ENCODE results near the gene ABCC3. TPM values are rescaled to one million over a fixed set of nuclear protein-coding genes. Genes with fewer than 3 reads are reported as not detected.
A peak's percentile ranks its signal among the peaks of the same experiment; 100 is the strongest.

Gene ABCC3
- total and polyA plus RNA-seq, 8 donors, result 47.2 to 209 (median 99.7) TPM

DNA sequence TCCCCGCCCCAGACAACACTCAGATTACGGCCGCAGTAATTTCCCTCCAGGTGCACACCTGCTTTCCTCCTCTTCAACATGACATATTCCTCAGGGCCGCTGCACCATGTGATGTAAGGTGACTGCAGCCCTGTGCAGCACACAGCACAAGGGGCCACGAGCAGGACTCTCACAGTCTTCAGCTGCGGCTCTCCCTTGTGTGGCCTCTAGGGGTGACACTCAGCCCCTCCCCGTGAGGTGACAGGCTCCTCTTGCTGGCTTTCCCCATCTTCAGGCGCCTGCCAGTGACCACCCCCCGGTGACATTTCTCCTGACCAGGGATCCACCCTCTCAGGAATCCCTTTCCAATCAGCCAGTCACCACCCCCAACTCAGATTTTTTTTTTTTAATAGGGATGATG, 31.3 kb upstream of the ABCC3 start:
- Histone ChIP-seq H3K9me3 (no peaks in the 10 kb centered on the region), H3K27me3 (no peaks in the 10 kb centered on the region), H3K4me1 (no peaks in the 10 kb centered on the region), H3K4me3 (no peak overlapping the region), H3K36me3 (no peaks in the 10 kb centered on the region), H3K27ac (no peak overlapping the region)
- TF ChIP-seq, protein P1, sequence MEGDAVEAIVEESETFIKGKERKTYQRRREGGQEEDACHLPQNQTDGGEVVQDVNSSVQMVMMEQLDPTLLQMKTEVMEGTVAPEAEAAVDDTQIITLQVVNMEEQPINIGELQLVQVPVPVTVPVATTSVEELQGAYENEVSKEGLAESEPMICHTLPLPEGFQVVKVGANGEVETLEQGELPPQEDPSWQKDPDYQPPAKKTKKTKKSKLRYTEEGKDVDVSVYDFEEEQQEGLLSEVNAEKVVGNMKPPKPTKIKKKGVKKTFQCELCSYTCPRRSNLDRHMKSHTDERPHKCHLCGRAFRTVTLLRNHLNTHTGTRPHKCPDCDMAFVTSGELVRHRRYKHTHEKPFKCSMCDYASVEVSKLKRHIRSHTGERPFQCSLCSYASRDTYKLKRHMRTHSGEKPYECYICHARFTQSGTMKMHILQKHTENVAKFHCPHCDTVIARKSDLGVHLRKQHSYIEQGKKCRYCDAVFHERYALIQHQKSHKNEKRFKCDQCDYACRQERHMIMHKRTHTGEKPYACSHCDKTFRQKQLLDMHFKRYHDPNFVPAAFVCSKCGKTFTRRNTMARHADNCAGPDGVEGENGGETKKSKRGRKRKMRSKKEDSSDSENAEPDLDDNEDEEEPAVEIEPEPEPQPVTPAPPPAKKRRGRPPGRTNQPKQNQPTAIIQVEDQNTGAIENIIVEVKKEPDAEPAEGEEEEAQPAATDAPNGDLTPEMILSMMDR (IDR thresholded peaks at IDR 0.05), result no peak
- ATAC-seq (no peak), DNase-seq (no peak), FAIRE-seq (no peak)
- intact Hi-C loops (cut with DNase I), result loop anchor here in 1 of 3 donors (10.0 kb wide), 1 partner anchor 119 kb away; no protein-coding TSS in a partner anchor
- 32 to 39% methylated on average over 9 of the region's 9 CpGs for WGBS, 2 donors

DNA sequence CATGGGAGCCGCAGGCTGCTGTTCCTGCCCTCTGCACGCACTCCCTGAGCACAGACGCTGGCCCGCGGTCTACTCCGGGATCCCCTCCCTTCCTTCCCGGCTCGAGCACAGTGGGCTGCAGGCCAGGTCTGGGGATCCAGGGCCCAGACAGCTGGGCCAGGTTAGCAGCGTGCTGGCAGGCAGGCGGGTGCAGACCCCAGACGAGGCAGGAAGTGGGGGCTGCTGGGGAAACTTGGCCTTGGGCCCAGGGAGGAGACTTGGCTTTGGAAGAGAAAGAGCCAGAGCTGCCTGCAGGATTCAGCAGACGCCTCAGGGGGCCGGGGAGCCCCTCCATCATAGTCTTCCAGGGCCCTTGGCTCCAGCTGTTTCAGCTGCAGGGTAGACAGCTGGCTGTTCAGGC, 30.2 kb upstream of the ABCC3 start:
- 42 to 45% methylated on average over 13 of the region's 13 CpGs for WGBS, 2 donors
- H3K27ac ChIP-seq, result no peak overlapping the region
- no peaks in the 10 kb centered on the region for H3K4me1 ChIP-seq
- FAIRE-seq (no peak), DNase-seq (no peak), ATAC-seq (peak in 3 of 4 donors; percentile 49 to 56 (median 51))
- no peaks in the 10 kb centered on the region for H3K27me3 ChIP-seq
- no peak overlapping the region for H3K4me3 ChIP-seq
- intact Hi-C loops (cut with DNase I), result loop anchor here in 1 of 3 donors (10.0 kb wide), 1 partner anchor 120 kb away; no protein-coding TSS in a partner anchor
- TF ChIP-seq, protein P1 (IDR thresholded peaks at IDR 0.05), result no peak
- H3K9me3 ChIP-seq, result no peaks in the 10 kb centered on the region
- H3K36me3 ChIP-seq, result no peaks in the 10 kb centered on the region

DNA sequence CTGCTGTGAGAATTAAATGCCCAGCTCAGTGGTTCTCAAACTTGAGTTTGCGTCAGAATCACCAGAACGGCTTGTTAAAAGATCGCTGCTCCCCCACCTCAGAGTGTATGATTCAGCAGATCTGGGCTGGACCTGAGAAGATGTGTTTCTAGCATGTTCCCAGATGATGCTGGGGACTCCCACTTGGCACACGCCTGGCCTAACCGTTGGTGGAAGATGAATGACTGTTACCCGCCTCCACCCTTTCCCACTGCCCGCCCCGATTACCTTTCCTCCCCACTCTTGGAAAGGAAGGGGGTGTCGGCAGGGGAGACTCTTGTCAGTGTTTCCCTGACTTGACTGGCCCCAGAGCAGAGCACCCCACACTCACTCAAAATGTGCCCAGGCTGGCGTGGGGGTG, 29.3 kb upstream of the ABCC3 start:
- ATAC-seq (no peak), DNase-seq (no peak), FAIRE-seq (no peak)
- intact Hi-C loops (cut with DNase I), result loop anchor here in 1 of 3 donors (10.0 kb wide), 1 partner anchor 121 kb away; no protein-coding TSS in a partner anchor
- H3K27ac ChIP-seq, result no peak overlapping the region
- TF ChIP-seq, protein P1 (IDR thresholded peaks at IDR 0.05), result no peak
- no peak overlapping the region for H3K4me3 ChIP-seq
- H3K9me3 ChIP-seq, result no peaks in the 10 kb centered on the region
- WGBS, 2 donors, result 73 to 84% methylated on average over 10 of the region's 10 CpGs
- H3K4me1 ChIP-seq, result no peaks in the 10 kb centered on the region
- H3K36me3 ChIP-seq, result no peaks in the 10 kb centered on the region
- no peaks in the 10 kb centered on the region for H3K27me3 ChIP-seq

DNA sequence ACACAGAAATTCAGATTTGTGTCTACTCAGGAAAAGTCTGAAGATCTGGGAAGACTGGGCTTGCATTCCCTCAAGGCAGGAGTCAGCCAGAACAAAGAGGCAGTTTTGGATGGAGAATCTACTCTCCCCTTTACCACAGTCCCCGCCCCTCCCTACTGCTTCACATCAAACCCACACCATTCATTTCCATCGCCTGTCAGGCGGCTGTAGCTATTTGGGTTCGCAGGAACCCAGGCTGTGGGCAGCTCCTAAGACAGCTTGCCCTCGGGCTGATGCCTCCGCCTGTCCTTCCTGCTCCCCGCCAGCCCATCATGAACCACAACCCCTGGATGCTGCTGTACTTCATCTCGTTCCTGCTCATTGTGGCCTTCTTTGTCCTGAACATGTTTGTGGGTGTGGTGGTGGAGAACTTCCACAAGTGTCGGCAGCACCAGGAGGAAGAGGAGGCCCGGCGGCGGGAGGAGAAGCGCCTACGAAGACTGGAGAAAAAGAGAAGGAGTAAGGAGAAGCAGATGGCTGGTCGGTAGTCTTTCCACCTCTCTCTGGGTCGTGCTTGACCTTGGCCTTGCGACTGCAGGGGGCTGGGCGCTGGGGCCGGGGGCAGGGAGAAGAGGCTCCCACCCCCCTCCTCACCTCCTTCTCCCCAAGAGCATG, 27.0 kb upstream of the ABCC3 start:
- TF ChIP-seq, protein P1 (IDR thresholded peaks at IDR 0.05), result no peak
- ATAC-seq (no peak), DNase-seq (no peak), FAIRE-seq (no peak)
- H3K9me3 ChIP-seq, result no peaks in the 10 kb centered on the region
- intact Hi-C loops (cut with DNase I), result loop anchor here in 1 of 3 donors (10.0 kb wide), 1 partner anchor 123 kb away; no protein-coding TSS in a partner anchor
- no peaks in the 10 kb centered on the region for H3K27me3 ChIP-seq
- WGBS, 2 donors, result 78 to 86% methylated on average over 18 to 19 of the region's 19 CpGs
- H3K27ac ChIP-seq, result no peak overlapping the region
- H3K4me1 ChIP-seq, result no peaks in the 10 kb centered on the region
- no peak overlapping the region for H3K4me3 ChIP-seq
- H3K36me3 ChIP-seq, result no peaks in the 10 kb centered on the region
